Measurements from ENCODE around the gene CNPY3. TPM values are rescaled to one million over a fixed set of nuclear protein-coding genes. Genes with fewer than 3 reads are reported as not detected.

The CNPY3 gene
- total RNA-seq, 1 experiment from 2014 or later, result 33.4 TPM

GRCh38 chr6:42981836-42982235 lies 52.6 kb downstream of the CNPY3 start:
- no peak for DNase-seq (ENCODE audit: low read depth)

- DNase-seq (ENCODE audit: low read depth), result peak; percentile 99
Observed at GRCh38 chr6:42984001-42984923, 55.0 kb downstream of the CNPY3 start, which contains the start of gene PPP2R5D. Gene PPP2R5D, plus strand, starts transcription at chr6:42984570. Its CDS starts 108 bp downstream, at chr6:42984678.

GRCh38 chr6:42984924-42985475 lies 55.7 kb downstream of the CNPY3 start:
- DNase-seq (ENCODE audit: low read depth), result no peak

- DNase-seq (ENCODE audit: low read depth), result no peak
Observed at GRCh38 chr6:42987533-42988451, 58.5 kb downstream of the CNPY3 start.

DNA sequence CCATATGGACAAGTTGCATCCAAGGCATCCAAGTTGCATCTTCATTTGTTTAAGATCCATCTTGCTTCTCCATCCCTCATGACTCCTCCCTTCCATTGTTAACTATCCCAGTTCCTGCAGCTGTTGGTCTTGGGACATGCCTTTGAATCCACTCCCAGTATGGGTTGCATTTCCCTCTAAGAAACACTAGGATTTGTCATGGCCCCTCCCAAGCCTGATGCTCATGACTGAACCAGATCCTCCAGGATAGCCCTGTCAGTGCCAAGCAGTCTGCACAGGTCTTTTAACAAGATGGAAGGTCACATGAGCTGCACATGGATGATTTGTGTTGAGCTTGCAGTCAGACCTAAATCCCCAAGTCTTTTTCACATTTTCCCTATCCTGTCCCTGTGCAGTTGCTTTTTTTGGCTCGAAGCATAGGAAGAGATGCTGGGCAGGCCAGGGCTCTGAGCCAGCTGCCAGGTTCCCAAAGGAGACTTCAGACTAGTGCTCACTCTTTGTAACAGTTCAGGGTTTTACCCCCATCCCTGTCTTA lies 59.3 kb downstream of the CNPY3 start:
- DNase-seq (ENCODE audit: low read depth), result no peak

Other genes with a start within 250 kb of the CNPY3 start
- not detected in 2 replicates for gene PRPH2, start 206.9 kb upstream of the CNPY3 start, total RNA-seq (2014; rRNA removed; shearing (Covaris generic))
- 68.0 and 78.1 TPM in 2 replicates for gene TBCC, start 183.4 kb upstream of the CNPY3 start, total RNA-seq (2014; rRNA removed; shearing (Covaris generic))
- 2.4 and 3.0 TPM in 2 replicates for gene BICRAL, start 147.4 kb upstream of the CNPY3 start, total RNA-seq (2014; rRNA removed; shearing (Covaris generic))
- 285 and 307 TPM in 2 replicates for gene RPL7L1, start 49.9 kb upstream of the CNPY3 start, total RNA-seq (2014; rRNA removed; shearing (Covaris generic))
- not detected in 2 replicates for gene PTCRA, start 13.4 kb upstream of the CNPY3 start, total RNA-seq (2014; rRNA removed; shearing (Covaris generic))
- 1.5 TPM in 1 of 2 replicates, not detected in the other for gene GNMT, start 31.3 kb downstream of the CNPY3 start, total RNA-seq (2014; rRNA removed; shearing (Covaris generic))
- gene PEX6, start 49.7 kb downstream of the CNPY3 start, total RNA-seq (2014; rRNA removed; shearing (Covaris generic)), result 74.1 and 88.3 TPM in 2 replicates
- 63.0 and 73.4 TPM in 2 replicates for gene PPP2R5D, start 55.1 kb downstream of the CNPY3 start, total RNA-seq (2014; rRNA removed; shearing (Covaris generic))
- gene MEA1, start 84.5 kb downstream of the CNPY3 start, total RNA-seq (2014; rRNA removed; shearing (Covaris generic)), result 149 and 167 TPM in 2 replicates
- gene KLHDC3, start 84.8 kb downstream of the CNPY3 start, total RNA-seq (2014; rRNA removed; shearing (Covaris generic)), result 80.9 and 93.8 TPM in 2 replicates
- gene RRP36, start 92.1 kb downstream of the CNPY3 start, total RNA-seq (2014; rRNA removed; shearing (Covaris generic)), result 188 and 208 TPM in 2 replicates
- gene CUL7, start 124.4 kb downstream of the CNPY3 start, total RNA-seq (2014; rRNA removed; shearing (Covaris generic)), result 24.2 and 28.4 TPM in 2 replicates
- 51.3 and 57.0 TPM in 2 replicates for gene MRPL2, start 130.0 kb downstream of the CNPY3 start, total RNA-seq (2014; rRNA removed; shearing (Covaris generic))
- 14.8 and 18.9 TPM in 2 replicates for gene KLC4, start 130.2 kb downstream of the CNPY3 start, total RNA-seq (2014; rRNA removed; shearing (Covaris generic))
- 59.8 and 61.8 TPM in 2 replicates for gene PTK7, start 146.8 kb downstream of the CNPY3 start, total RNA-seq (2014; rRNA removed; shearing (Covaris generic))
- 25.7 and 27.4 TPM in 2 replicates for gene SRF, start 241.8 kb downstream of the CNPY3 start, total RNA-seq (2014; rRNA removed; shearing (Covaris generic))